ENCODE results near the gene DHX58. TPM values are rescaled to one million over a fixed set of nuclear protein-coding genes. Genes with fewer than 3 reads are reported as not detected.
"Not testable (repeated sequence)": the region's sequence is repeated elsewhere in the genome, so short reads cannot be mapped to it uniquely, and the experiment has no call there.

DHX58 gene
- total and polyA plus RNA-seq, 4 donors: 4.0 to 21.9 (median 12.2) TPM

DNA sequence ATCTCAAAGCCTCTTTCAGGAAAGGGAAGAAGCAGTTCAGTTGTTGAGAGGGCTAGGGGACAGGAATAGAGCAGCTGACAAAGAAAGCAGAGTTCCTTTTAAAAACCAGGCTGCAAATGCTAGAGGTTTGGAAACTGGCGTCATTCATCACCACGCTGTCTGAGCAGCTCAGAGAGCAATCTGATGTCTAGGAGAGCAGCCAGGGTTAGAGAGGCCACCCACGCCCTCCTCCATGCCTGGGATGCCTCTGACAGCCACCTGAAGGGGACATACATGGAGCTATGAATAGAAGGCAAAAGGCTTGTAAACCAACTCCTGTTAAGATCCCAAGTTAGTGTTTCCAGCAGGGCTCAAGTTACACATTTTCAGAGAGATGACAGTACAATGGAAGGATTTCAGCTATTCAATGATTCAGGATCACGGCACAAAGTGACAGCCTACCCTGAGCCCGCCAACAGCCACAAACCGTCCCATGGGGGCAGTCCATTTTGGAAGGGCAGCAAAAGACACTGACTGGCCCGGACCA is 29.9 kb upstream of the DHX58 start:
- DNase-seq (ENCODE audit: low spot score): no peak
- H3K4me1 ChIP-seq (ENCODE audit: control insufficient read depth in 4 of 4, insufficient read depth in 4 of 4, low read length in 3 of 4): peaks cover 0 to 15% (median 5%) of the 10 kb centered on the region in 4 donors
- 90% methylated on average over 7 of the region's 7 CpGs for WGBS
- no peak overlapping the region for H3K4me3 ChIP-seq (ENCODE audit: low read depth in 1 of 3, low read length in 3 of 3)
- no peaks in the 10 kb centered on the region for H3K9me3 ChIP-seq (ENCODE audit: control insufficient read depth in 4 of 4, low read length in 3 of 4)
- H3K36me3 ChIP-seq (ENCODE audit: control insufficient read depth in 4 of 4, insufficient read depth in 3 of 4, low read depth in 1 of 4, low read length in 3 of 4): peaks cover 5 to 10% (median 8%) of the 10 kb centered on the region in 4 donors
- no peak overlapping the region for H3K27ac ChIP-seq (ENCODE audit: low read depth in 1 of 2, low read length in 2 of 2)
- no peak for TF ChIP-seq EGR1 (IDR thresholded peaks at IDR 0.05; ENCODE audit: low read depth in 2 of 2)
- no peak for TF ChIP-seq HNF4A (conservative IDR thresholded peaks at IDR 0.05)
- H3K27me3 ChIP-seq (ENCODE audit: control insufficient read depth in 4 of 4, insufficient read depth in 4 of 4, low read length in 3 of 4): no peaks in the 10 kb centered on the region
- no peak overlapping the region for H3K9ac ChIP-seq (ENCODE audit: low read depth in 1 of 2, low read length in 2 of 2)

DNA sequence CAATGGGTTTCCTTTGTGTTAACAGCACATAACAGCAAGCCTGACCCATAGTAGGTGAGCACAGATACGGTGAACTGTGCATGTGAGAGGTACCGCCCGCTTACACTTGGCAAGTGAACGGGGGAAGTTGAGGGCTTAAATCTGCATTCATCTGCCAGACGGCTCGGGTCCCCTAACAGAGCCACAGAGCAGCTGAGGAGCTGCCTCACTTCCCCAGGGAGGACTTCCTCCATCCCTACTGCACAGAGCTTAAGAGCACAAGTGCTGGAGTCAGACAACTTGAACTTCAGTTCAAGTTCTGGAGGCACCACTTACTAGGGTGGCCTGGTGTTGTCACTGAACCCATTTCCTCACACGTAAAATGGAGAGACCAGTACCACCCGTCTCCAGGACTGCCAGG is 28.9 kb upstream of the DHX58 start:
- no peak overlapping the region for H3K9ac ChIP-seq (ENCODE audit: low read depth in 1 of 2, low read length in 2 of 2)
- DNase-seq (ENCODE audit: low spot score): no peak
- no peak overlapping the region for H3K27ac ChIP-seq (ENCODE audit: low read depth in 1 of 2, low read length in 2 of 2)
- H3K9me3 ChIP-seq (ENCODE audit: control insufficient read depth in 4 of 4, low read length in 3 of 4): no peaks in the 10 kb centered on the region
- no peak overlapping the region for H3K4me3 ChIP-seq (ENCODE audit: low read depth in 1 of 3, low read length in 3 of 3)
- WGBS: 84% methylated on average over 8 of the region's 8 CpGs
- H3K4me1 ChIP-seq (ENCODE audit: control insufficient read depth in 4 of 4, insufficient read depth in 4 of 4, low read length in 3 of 4): peaks cover 3 to 19% (median 8%) of the 10 kb centered on the region in 4 donors
- peaks cover 5 to 10% (median 6%) of the 10 kb centered on the region in 4 donors for H3K36me3 ChIP-seq (ENCODE audit: control insufficient read depth in 4 of 4, insufficient read depth in 3 of 4, low read depth in 1 of 4, low read length in 3 of 4)
- TF ChIP-seq, protein P1, sequence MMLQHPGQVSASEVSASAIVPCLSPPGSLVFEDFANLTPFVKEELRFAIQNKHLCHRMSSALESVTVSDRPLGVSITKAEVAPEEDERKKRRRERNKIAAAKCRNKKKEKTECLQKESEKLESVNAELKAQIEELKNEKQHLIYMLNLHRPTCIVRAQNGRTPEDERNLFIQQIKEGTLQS (IDR thresholded peaks at IDR 0.05): no peak
- TF ChIP-seq SP1 (IDR thresholded peaks at IDR 0.05) (no peak), NR2F2 (IDR thresholded peaks at IDR 0.05) (no peak), REST (IDR thresholded peaks at IDR 0.05) (no peak), YY1 (IDR thresholded peaks at IDR 0.05) (no peak), GABPA (IDR thresholded peaks at IDR 0.05 in 1 of 2, conservative IDR thresholded peaks at IDR 0.05 in 1 of 2) (no peak), FOXA2 (IDR thresholded peaks at IDR 0.05) (no peak), EGR1 (IDR thresholded peaks at IDR 0.05; ENCODE audit: low read depth in 2 of 2) (no peak), CTCF (IDR thresholded peaks at IDR 0.05; ENCODE audit: low read depth, low read length, missing input control) (no peak), RXRA (IDR thresholded peaks at IDR 0.05) (no peak), HNF4A (conservative IDR thresholded peaks at IDR 0.05) (no peak), TAF1 (conservative IDR thresholded peaks at IDR 0.05) (no peak), HNF4G (IDR thresholded peaks at IDR 0.05) (no peak), RAD21 (IDR thresholded peaks at IDR 0.05) (no peak), FOXA1 (IDR thresholded peaks at IDR 0.05) (no peak)
- TF ChIP-seq, protein P2, sequence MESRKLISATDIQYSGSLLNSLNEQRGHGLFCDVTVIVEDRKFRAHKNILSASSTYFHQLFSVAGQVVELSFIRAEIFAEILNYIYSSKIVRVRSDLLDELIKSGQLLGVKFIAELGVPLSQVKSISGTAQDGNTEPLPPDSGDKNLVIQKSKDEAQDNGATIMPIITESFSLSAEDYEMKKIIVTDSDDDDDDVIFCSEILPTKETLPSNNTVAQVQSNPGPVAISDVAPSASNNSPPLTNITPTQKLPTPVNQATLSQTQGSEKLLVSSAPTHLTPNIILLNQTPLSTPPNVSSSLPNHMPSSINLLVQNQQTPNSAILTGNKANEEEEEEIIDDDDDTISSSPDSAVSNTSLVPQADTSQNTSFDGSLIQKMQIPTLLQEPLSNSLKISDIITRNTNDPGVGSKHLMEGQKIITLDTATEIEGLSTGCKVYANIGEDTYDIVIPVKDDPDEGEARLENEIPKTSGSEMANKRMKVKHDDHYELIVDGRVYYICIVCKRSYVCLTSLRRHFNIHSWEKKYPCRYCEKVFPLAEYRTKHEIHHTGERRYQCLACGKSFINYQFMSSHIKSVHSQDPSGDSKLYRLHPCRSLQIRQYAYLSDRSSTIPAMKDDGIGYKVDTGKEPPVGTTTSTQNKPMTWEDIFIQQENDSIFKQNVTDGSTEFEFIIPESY (IDR thresholded peaks at IDR 0.05): no peak
- TF ChIP-seq, protein P3, sequence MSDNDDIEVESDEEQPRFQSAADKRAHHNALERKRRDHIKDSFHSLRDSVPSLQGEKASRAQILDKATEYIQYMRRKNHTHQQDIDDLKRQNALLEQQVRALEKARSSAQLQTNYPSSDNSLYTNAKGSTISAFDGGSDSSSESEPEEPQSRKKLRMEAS (IDR thresholded peaks at IDR 0.05): no peak
- no peaks in the 10 kb centered on the region for H3K27me3 ChIP-seq (ENCODE audit: control insufficient read depth in 4 of 4, insufficient read depth in 4 of 4, low read length in 3 of 4)

GRCh38 chr17:42140690-42141089 is 28.2 kb upstream of the DHX58 start:
- Histone ChIP-seq H3K4me1 (ENCODE audit: control insufficient read depth in 4 of 4, insufficient read depth in 4 of 4, low read length in 3 of 4) (peaks cover 9 to 25% (median 13%) of the 10 kb centered on the region in 4 donors), H3K36me3 (ENCODE audit: control insufficient read depth in 4 of 4, insufficient read depth in 3 of 4, low read depth in 1 of 4, low read length in 3 of 4) (peaks cover 5 to 10% (median 6%) of the 10 kb centered on the region in 4 donors)
- not testable (repeated sequence) for H3K27ac ChIP-seq (ENCODE audit: low read depth in 1 of 2, low read length in 2 of 2); H3K9ac ChIP-seq (ENCODE audit: low read depth in 1 of 2, low read length in 2 of 2); DNase-seq (ENCODE audit: low spot score); H3K27me3 ChIP-seq (ENCODE audit: control insufficient read depth in 4 of 4, insufficient read depth in 4 of 4, low read length in 3 of 4); H3K4me3 ChIP-seq (ENCODE audit: low read depth in 1 of 3, low read length in 3 of 3); H3K9me3 ChIP-seq (ENCODE audit: control insufficient read depth in 4 of 4, low read length in 3 of 4)
- 97% methylated on average over 7 of the region's 7 CpGs for WGBS
